Measurements from ENCODE around the gene FFAR3.

DNA sequence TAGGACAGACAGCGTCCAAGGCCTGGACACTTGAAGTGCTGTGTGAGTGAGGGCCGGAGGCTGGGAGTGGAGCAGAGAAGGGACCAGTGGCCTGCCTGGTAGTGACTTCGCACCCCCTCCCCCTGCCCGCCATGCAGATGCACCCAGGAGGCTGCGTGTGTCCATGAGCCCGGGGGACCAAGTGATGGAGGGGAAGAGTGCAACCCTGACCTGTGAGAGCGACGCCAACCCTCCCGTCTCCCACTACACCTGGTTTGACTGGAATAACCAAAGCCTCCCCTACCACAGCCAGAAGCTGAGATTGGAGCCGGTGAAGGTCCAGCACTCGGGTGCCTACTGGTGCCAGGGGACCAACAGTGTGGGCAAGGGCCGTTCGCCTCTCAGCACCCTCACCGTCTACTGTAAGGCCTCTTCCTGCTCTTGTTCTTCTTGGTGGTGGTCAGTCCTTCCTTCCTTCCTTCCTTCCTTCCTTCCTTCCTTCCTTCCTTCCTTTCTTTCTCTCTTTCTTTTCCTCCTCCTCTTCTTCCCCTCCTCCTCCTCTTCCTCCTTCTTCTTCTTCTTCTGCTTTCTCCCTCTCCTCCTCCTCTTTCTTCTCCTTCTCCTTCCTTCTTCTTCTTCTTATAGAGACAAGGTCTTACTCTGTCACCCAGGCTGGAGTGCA lies 16.6 kb upstream of the FFAR3 start:
- no peak for TF ChIP-seq CTCF (IDR thresholded peaks at IDR 0.05; ENCODE audit: low read length)
- TF ChIP-seq EZH2 (optimal IDR thresholded peaks at IDR 0.05; ENCODE audit: low read depth, low read length) = no peak
- no peak for TF ChIP-seq EZH2phosphoT487 (IDR thresholded peaks at IDR 0.05; ENCODE audit: low read length)

All from MM.1S (cell line).